Measurements from ENCODE around the gene NDUFAF5.

The NDUFAF5 gene

GRCh38 chr20:13741879-13742278, 42.9 kb upstream of the NDUFAF5 start:
- Histone ChIP-seq H3K27me3 (no peaks in the 10 kb centered on the region), H3K27ac (no peak overlapping the region), H3K36me3 (no peaks in the 10 kb centered on the region), H3K4me1 (ENCODE audit: control insufficient read depth in 1 of 2, insufficient read depth in 1 of 2, low read depth in 1 of 2, low read length in 1 of 2) (no peaks in the 10 kb centered on the region), H3K4me3 (ENCODE audit: low read depth in 1 of 2, low read length in 1 of 2) (no peak overlapping the region), H3K9me3 (no peaks in the 10 kb centered on the region)
- no peak for TF ChIP-seq CTCF (IDR thresholded peaks at IDR 0.05)

GRCh38 chr20:13744352-13744751, 40.5 kb upstream of the NDUFAF5 start:
- no peaks in the 10 kb centered on the region for H3K27me3 ChIP-seq
- H3K4me1 ChIP-seq (ENCODE audit: control insufficient read depth in 1 of 2, insufficient read depth in 1 of 2, low read depth in 1 of 2, low read length in 1 of 2) = no peaks in the 10 kb centered on the region
- no peak overlapping the region for H3K4me3 ChIP-seq (ENCODE audit: low read depth in 1 of 2, low read length in 1 of 2)
- H3K36me3 ChIP-seq = no peaks in the 10 kb centered on the region
- no peak overlapping the region for H3K27ac ChIP-seq
- no peaks in the 10 kb centered on the region for H3K9me3 ChIP-seq
- no peak for TF ChIP-seq CTCF (IDR thresholded peaks at IDR 0.05)

GRCh38 chr20:13745784-13746183, 39.0 kb upstream of the NDUFAF5 start:
- H3K27me3 ChIP-seq = no peaks in the 10 kb centered on the region
- H3K36me3 ChIP-seq = no peaks in the 10 kb centered on the region
- no peak for TF ChIP-seq CTCF (IDR thresholded peaks at IDR 0.05)
- H3K27ac ChIP-seq = no peak overlapping the region
- no peaks in the 10 kb centered on the region for H3K9me3 ChIP-seq
- no peak overlapping the region for H3K4me3 ChIP-seq (ENCODE audit: low read depth in 1 of 2, low read length in 1 of 2)
- H3K4me1 ChIP-seq (ENCODE audit: control insufficient read depth in 1 of 2, insufficient read depth in 1 of 2, low read depth in 1 of 2, low read length in 1 of 2) = no peaks in the 10 kb centered on the region

- H3K36me3 ChIP-seq = peaks cover 2% of the 10 kb centered on the region
- no peak overlapping the region for H3K27ac ChIP-seq
- H3K4me1 ChIP-seq (ENCODE audit: control insufficient read depth in 1 of 2, insufficient read depth in 1 of 2, low read depth in 1 of 2, low read length in 1 of 2) = no peaks in the 10 kb centered on the region
- no peaks in the 10 kb centered on the region for H3K27me3 ChIP-seq
- H3K9me3 ChIP-seq = no peaks in the 10 kb centered on the region
- no peak overlapping the region for H3K4me3 ChIP-seq (ENCODE audit: low read depth in 1 of 2, low read length in 1 of 2)
- no peak for TF ChIP-seq CTCF (IDR thresholded peaks at IDR 0.05)
Measured at GRCh38 chr20:13749811-13750210, 35.0 kb upstream of the NDUFAF5 start.

GRCh38 chr20:13753436-13754036, 31.3 kb upstream of the NDUFAF5 start:
- Histone ChIP-seq H3K27ac (no peak overlapping the region), H3K4me3 (ENCODE audit: low read depth in 1 of 2, low read length in 1 of 2) (no peak overlapping the region), H3K27me3 (no peaks in the 10 kb centered on the region), H3K4me1 (ENCODE audit: control insufficient read depth in 1 of 2, insufficient read depth in 1 of 2, low read depth in 1 of 2, low read length in 1 of 2) (no peaks in the 10 kb centered on the region), H3K9me3 (no peaks in the 10 kb centered on the region), H3K36me3 (peaks cover 27% of the 10 kb centered on the region)
- TF ChIP-seq CTCF (IDR thresholded peaks at IDR 0.05) = no peak

GRCh38 chr20:13755809-13756208, 29.0 kb upstream of the NDUFAF5 start:
- no peak for TF ChIP-seq CTCF (IDR thresholded peaks at IDR 0.05)
- no peak overlapping the region for H3K27ac ChIP-seq
- no peaks in the 10 kb centered on the region for H3K4me1 ChIP-seq (ENCODE audit: control insufficient read depth in 1 of 2, insufficient read depth in 1 of 2, low read depth in 1 of 2, low read length in 1 of 2)
- peaks cover 33% of the 10 kb centered on the region for H3K36me3 ChIP-seq
- H3K27me3 ChIP-seq = no peaks in the 10 kb centered on the region
- H3K9me3 ChIP-seq = no peaks in the 10 kb centered on the region
- H3K4me3 ChIP-seq (ENCODE audit: low read depth in 1 of 2, low read length in 1 of 2) = no peak overlapping the region
